HFF-Myc (cell line): Measurements from ENCODE around the gene MLN.

Experiments used
- DNase-seq: peaks from one replicate; pipeline ENCODE4 v3.0.0-alpha.2; 2011; ENCODE audit warnings: low read depth; ENCODE audit errors: extremely low read depth
- H3K4me3 ChIP-seq: replicated peaks from 2 replicates; pipeline ENCODE4 v1.5.1; 2011; ENCODE audit warnings: low read depth, mild to moderate bottlenecking, control low read depth, low read length
- CTCF ChIP-seq: IDR thresholded peaks from 2 replicates; pipeline ENCODE4 v1.5.1; 2012; ENCODE audit warnings: mild to moderate bottlenecking, low read depth, low read length, control low read depth; ENCODE audit errors: missing control alignments

MLN gene

GRCh38 chr6:33771146-33772081 is 32.4 kb downstream of the MLN start:
- H3K4me3 ChIP-seq, result no peak overlapping the region
- peak; percentile 94 for TF ChIP-seq CTCF
- peak; percentile 69 for DNase-seq

- no peak for DNase-seq
- no peak overlapping the region for H3K4me3 ChIP-seq
- no peak for TF ChIP-seq CTCF
These were observed 33.0 kb downstream of the MLN start for GRCh38 chr6:33770833-33771145.

- TF ChIP-seq CTCF, result no peak
- DNase-seq, result no peak
- H3K4me3 ChIP-seq, result no peak overlapping the region
These were observed 33.5 kb downstream of the MLN start for GRCh38 chr6:33770124-33770832.

GRCh38 chr6:33769248-33769821 is 34.5 kb downstream of the MLN start:
- no peak for TF ChIP-seq CTCF
- no peak overlapping the region for H3K4me3 ChIP-seq
- no peak for DNase-seq

- DNase-seq, result peak; percentile 49
- TF ChIP-seq CTCF, result peak; percentile 91
- H3K4me3 ChIP-seq, result no peak overlapping the region
These were observed 35.1 kb downstream of the MLN start for GRCh38 chr6:33768644-33769120.

- H3K4me3 ChIP-seq, result no peak overlapping the region
- TF ChIP-seq CTCF, result no peak
- no peak for DNase-seq
These were observed 36.6 kb downstream of the MLN start for GRCh38 chr6:33766921-33767907.
